Measurements from ENCODE around the gene GPR25. TPM values are rescaled to one million over a fixed set of nuclear protein-coding genes. Genes with fewer than 3 reads are reported as not detected.

The GPR25 gene
- total and polyA plus RNA-seq, 2 donors from 2014 or later, result 0.19 TPM; not detected in 1

DNA sequence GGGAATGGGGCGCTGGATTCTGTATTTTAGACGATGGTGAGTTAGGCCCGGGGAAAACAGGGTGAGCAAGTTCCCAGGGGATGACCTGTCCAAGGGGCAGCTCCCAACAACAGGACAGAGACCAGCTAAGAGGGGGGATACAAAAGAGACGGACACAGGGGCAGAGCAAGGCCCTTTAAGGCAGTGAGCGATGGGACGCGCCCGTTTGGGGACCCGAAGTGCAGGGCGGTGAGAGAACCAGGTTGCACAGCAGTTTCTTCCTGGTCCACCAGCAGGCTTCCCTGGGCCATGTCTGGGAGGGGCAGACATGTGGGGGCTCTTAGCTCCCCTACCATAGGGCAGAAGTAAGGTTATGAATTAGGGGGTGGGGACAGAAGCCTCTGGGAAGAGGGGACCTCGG is 43.9 kb downstream of the GPR25 start:
- H3K36me3 ChIP-seq (ENCODE audit: control insufficient read depth in 2 of 3, insufficient read depth in 3 of 3, low read length in 3 of 3), result peaks cover 0 to 10% (median 8%) of the 10 kb centered on the region in 3 donors
- no peak overlapping the region for H3K27ac ChIP-seq (ENCODE audit: low read depth in 2 of 2, low read length in 2 of 2)
- TF ChIP-seq, protein P1, sequence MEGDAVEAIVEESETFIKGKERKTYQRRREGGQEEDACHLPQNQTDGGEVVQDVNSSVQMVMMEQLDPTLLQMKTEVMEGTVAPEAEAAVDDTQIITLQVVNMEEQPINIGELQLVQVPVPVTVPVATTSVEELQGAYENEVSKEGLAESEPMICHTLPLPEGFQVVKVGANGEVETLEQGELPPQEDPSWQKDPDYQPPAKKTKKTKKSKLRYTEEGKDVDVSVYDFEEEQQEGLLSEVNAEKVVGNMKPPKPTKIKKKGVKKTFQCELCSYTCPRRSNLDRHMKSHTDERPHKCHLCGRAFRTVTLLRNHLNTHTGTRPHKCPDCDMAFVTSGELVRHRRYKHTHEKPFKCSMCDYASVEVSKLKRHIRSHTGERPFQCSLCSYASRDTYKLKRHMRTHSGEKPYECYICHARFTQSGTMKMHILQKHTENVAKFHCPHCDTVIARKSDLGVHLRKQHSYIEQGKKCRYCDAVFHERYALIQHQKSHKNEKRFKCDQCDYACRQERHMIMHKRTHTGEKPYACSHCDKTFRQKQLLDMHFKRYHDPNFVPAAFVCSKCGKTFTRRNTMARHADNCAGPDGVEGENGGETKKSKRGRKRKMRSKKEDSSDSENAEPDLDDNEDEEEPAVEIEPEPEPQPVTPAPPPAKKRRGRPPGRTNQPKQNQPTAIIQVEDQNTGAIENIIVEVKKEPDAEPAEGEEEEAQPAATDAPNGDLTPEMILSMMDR (IDR thresholded peaks at IDR 0.05; ENCODE audit: borderline replicate concordance, extremely low read depth, insufficient read depth), result no peak
- peaks cover 0 to 3% (median 0%) of the 10 kb centered on the region in 3 donors for H3K4me1 ChIP-seq (ENCODE audit: control insufficient read depth in 2 of 3, insufficient read depth in 2 of 3, low read depth in 1 of 3, low read length in 3 of 3)
- DNase-seq (peak in 1 of 5 donors; percentile 33), FAIRE-seq (no peak)
- intact Hi-C loops (cut with DNase I), result no loop called here
- no peak overlapping the region for H3K4me3 ChIP-seq (ENCODE audit: low read length in 3 of 3)
- no peaks in the 10 kb centered on the region for H3K27me3 ChIP-seq (ENCODE audit: control insufficient read depth, insufficient read depth, low read length)
- no peaks in the 10 kb centered on the region for H3K9me3 ChIP-seq (ENCODE audit: control insufficient read depth in 2 of 3, insufficient read depth in 1 of 3, low read length in 3 of 3)
- no peak overlapping the region for H3K9ac ChIP-seq (ENCODE audit: low read length in 3 of 3)

DNA sequence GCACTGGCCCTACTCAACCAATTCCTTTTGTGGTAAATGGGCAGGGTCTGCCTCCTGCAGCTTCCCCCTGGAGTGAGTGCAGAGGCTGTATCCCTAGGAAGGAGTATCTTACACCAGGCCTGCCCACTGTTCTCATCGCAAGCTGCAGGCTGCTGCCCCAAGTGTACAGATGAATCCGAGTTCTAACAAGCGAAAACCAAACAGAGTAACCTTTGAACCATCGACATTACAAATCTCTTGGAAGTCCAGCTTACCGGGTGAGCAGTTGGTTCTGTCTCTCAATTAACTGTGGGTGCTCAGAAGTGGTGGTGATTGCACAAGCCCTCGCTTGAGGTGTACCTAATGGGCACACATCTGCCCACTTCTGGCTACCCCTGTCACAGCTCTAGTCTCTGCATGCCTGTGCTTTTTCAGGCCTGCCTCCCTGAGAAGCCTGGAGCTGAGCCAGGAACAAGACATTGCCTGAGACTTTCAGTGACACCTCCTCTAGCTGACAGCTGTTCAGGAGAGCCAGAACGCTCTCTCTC is 44.6 kb downstream of the GPR25 start:
- intact Hi-C loops (cut with DNase I), result no loop called here

DNA sequence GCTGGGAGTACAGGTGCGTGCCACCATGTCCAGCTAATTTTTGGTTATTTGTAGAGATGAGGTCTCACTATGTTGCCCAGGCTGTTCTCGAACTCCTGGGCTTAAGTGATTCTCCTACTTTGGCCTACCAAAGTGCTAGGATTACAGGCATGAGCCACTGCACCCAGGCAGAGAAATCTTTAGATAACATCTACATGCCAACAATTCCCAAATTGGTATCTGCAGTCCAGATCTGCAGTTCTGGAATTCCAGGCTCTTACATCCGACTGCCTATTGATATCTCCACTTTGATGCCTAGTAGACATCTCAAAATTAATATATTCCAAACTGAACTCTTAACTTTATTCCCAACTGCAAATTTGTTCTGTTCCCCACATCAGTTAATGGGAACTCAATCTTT is 45.2 kb downstream of the GPR25 start:
- TF ChIP-seq, protein P1 (IDR thresholded peaks at IDR 0.05; ENCODE audit: borderline replicate concordance, extremely low read depth, insufficient read depth), result no peak
- peaks cover 0 to 3% (median 2%) of the 10 kb centered on the region in 3 donors for H3K36me3 ChIP-seq (ENCODE audit: control insufficient read depth in 2 of 3, insufficient read depth in 3 of 3, low read length in 3 of 3)
- H3K9ac ChIP-seq (ENCODE audit: low read length in 3 of 3), result no peak overlapping the region
- H3K27me3 ChIP-seq (ENCODE audit: control insufficient read depth, insufficient read depth, low read length), result no peaks in the 10 kb centered on the region
- H3K27ac ChIP-seq (ENCODE audit: low read depth in 2 of 2, low read length in 2 of 2), result no peak overlapping the region
- H3K4me1 ChIP-seq (ENCODE audit: control insufficient read depth in 2 of 3, insufficient read depth in 2 of 3, low read depth in 1 of 3, low read length in 3 of 3), result peaks cover 0 to 3% (median 0%) of the 10 kb centered on the region in 3 donors
- H3K9me3 ChIP-seq (ENCODE audit: control insufficient read depth in 2 of 3, insufficient read depth in 1 of 3, low read length in 3 of 3), result no peaks in the 10 kb centered on the region
- FAIRE-seq (no peak), DNase-seq (no peak)
- intact Hi-C loops (cut with DNase I), result no loop called here
- H3K4me3 ChIP-seq (ENCODE audit: low read length in 3 of 3), result no peak overlapping the region

More for the DNA sequence above, 44.6 kb downstream of the GPR25 start:
- H3K4me1 ChIP-seq (ENCODE audit: control insufficient read depth in 2 of 3, insufficient read depth in 2 of 3, low read depth in 1 of 3, low read length in 3 of 3), result peaks cover 0 to 3% (median 0%) of the 10 kb centered on the region in 3 donors
- no peak overlapping the region for H3K4me3 ChIP-seq (ENCODE audit: low read length in 3 of 3)
- no peaks in the 10 kb centered on the region for H3K9me3 ChIP-seq (ENCODE audit: control insufficient read depth in 2 of 3, insufficient read depth in 1 of 3, low read length in 3 of 3)
- TF ChIP-seq, protein P1 (IDR thresholded peaks at IDR 0.05; ENCODE audit: borderline replicate concordance, extremely low read depth, insufficient read depth), result no peak
- peaks cover 0 to 8% (median 5%) of the 10 kb centered on the region in 3 donors for H3K36me3 ChIP-seq (ENCODE audit: control insufficient read depth in 2 of 3, insufficient read depth in 3 of 3, low read length in 3 of 3)
- peak in 3 of 5 donors; percentile 19 to 32 (median 27) for DNase-seq
- no peak for FAIRE-seq
- H3K27me3 ChIP-seq (ENCODE audit: control insufficient read depth, insufficient read depth, low read length), result no peaks in the 10 kb centered on the region
- H3K9ac ChIP-seq (ENCODE audit: low read length in 3 of 3), result no peak overlapping the region
- no peak overlapping the region for H3K27ac ChIP-seq (ENCODE audit: low read depth in 2 of 2, low read length in 2 of 2)

DNA sequence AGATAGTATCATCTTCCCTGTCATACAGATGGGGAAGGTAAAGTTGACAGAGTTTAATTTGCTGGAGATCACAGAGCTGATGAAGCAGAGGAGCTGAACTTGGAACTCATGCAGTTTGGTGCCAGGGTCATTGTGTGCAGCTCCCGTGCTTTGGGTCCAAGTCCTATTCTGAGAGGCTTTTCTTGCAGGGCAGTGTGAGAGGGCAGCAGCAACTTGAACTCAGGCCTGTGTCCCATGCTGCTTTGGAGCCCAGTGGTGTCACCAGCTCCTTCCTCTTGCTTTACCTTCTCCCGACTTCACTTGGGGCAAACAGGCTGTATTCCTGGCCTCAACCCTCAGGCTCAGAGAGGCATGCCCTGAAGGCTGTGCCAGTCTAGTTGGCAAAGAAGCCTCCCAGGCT is 46.6 kb downstream of the GPR25 start:
- Histone ChIP-seq H3K4me1 (ENCODE audit: control insufficient read depth in 2 of 3, insufficient read depth in 2 of 3, low read depth in 1 of 3, low read length in 3 of 3) (peaks cover 0 to 3% (median 0%) of the 10 kb centered on the region in 3 donors), H3K36me3 (ENCODE audit: control insufficient read depth in 2 of 3, insufficient read depth in 3 of 3, low read length in 3 of 3) (no peaks in the 10 kb centered on the region), H3K9me3 (ENCODE audit: control insufficient read depth in 2 of 3, insufficient read depth in 1 of 3, low read length in 3 of 3) (no peaks in the 10 kb centered on the region), H3K27me3 (ENCODE audit: control insufficient read depth, insufficient read depth, low read length) (no peaks in the 10 kb centered on the region), H3K9ac (ENCODE audit: low read length in 3 of 3) (no peak overlapping the region), H3K4me3 (ENCODE audit: low read length in 3 of 3) (no peak overlapping the region), H3K27ac (ENCODE audit: low read depth in 2 of 2, low read length in 2 of 2) (no peak overlapping the region)
- FAIRE-seq (no peak), DNase-seq (peak in 1 of 5 donors; percentile 22)
- TF ChIP-seq, protein P1 (IDR thresholded peaks at IDR 0.05; ENCODE audit: borderline replicate concordance, extremely low read depth, insufficient read depth), result no peak
- intact Hi-C loops (cut with DNase I), result no loop called here

All from kidney (tissue), 14 donors.